ENCODE data around the gene FUNDC2. TPM values are rescaled to one million over a fixed set of nuclear protein-coding genes. Genes with fewer than 3 reads are reported as not detected.

FUNDC2 gene
- total RNA-seq, 1 donor from 2014 or later, result 79.7 TPM

GRCh38 chrX:155094468-155095061 is 67.9 kb downstream of the FUNDC2 start:
- peaks cover 33% of the 10 kb centered on the region for H3K36me3 ChIP-seq
- ATAC-seq, result peak; percentile 45 to 47

GRCh38 chrX:155105919-155106318 is 79.3 kb downstream of the FUNDC2 start:
- no peak overlapping the region for H3K27ac ChIP-seq
- peaks cover 9% of the 10 kb centered on the region for H3K36me3 ChIP-seq
- H3K9me3 ChIP-seq, result no peaks in the 10 kb centered on the region
- intact Hi-C loops (cut with DNase I), result no loop called here
- H3K27me3 ChIP-seq (ENCODE audit: low read depth), result no peaks in the 10 kb centered on the region
- ATAC-seq (no peak), DNase-seq (no peak)
- TF ChIP-seq CTCF (IDR thresholded peaks at IDR 0.05), result no peak
- H3K4me1 ChIP-seq, result no peaks in the 10 kb centered on the region
- no peak overlapping the region for H3K4me3 ChIP-seq

More at GRCh38 chrX:155094468-155095061, 67.9 kb downstream of the FUNDC2 start:
- intact Hi-C loops (cut with DNase I), result no loop called here
- H3K27me3 ChIP-seq (ENCODE audit: low read depth), result no peaks in the 10 kb centered on the region
- no peak overlapping the region for H3K4me3 ChIP-seq
- TF ChIP-seq CTCF (IDR thresholded peaks at IDR 0.05), result peak; percentile 50
- no peaks in the 10 kb centered on the region for H3K4me1 ChIP-seq
- H3K27ac ChIP-seq, result no peak overlapping the region
- no peak for DNase-seq
- H3K9me3 ChIP-seq, result no peaks in the 10 kb centered on the region

- no peak for TF ChIP-seq CTCF (IDR thresholded peaks at IDR 0.05)
- Histone ChIP-seq H3K27me3 (ENCODE audit: low read depth) (no peaks in the 10 kb centered on the region), H3K36me3 (peaks cover 9% of the 10 kb centered on the region), H3K27ac (no peak overlapping the region), H3K4me1 (no peaks in the 10 kb centered on the region), H3K9me3 (no peaks in the 10 kb centered on the region), H3K4me3 (no peak overlapping the region)
- ATAC-seq (no peak), DNase-seq (no peak)
- intact Hi-C loops (cut with DNase I), result no loop called here
Observed at GRCh38 chrX:155108427-155108826, 81.8 kb downstream of the FUNDC2 start.

Other genes starting within 250 kb of the FUNDC2 start
- gene MPP1, start 221.4 kb upstream of the FUNDC2 start, total RNA-seq, result 57.0 TPM
- gene SMIM9, start 192.2 kb upstream of the FUNDC2 start, total RNA-seq, result not detected
- gene F8A1, start 140.5 kb upstream of the FUNDC2 start, total RNA-seq, result 39.6 TPM
- 37.5 TPM for gene F8, start 4.1 kb upstream of the FUNDC2 start, total RNA-seq
- 6.9 TPM for gene CMC4, start 44.3 kb downstream of the FUNDC2 start, total RNA-seq
- 13.2 TPM for gene MTCP1, start 44.3 kb downstream of the FUNDC2 start, total RNA-seq
- gene BRCC3, start 44.7 kb downstream of the FUNDC2 start, total RNA-seq, result 17.3 TPM
- gene VBP1, start 189.6 kb downstream of the FUNDC2 start, total RNA-seq, result 32.2 TPM
- gene RAB39B, start 237.6 kb downstream of the FUNDC2 start, total RNA-seq, result 0.95 TPM